ENCODE results near the gene RNF144A.
"Not testable (repeated sequence)": the region's sequence is repeated elsewhere in the genome, so short reads cannot be mapped to it uniquely, and the experiment has no call there.

RNF144A gene

DNA sequence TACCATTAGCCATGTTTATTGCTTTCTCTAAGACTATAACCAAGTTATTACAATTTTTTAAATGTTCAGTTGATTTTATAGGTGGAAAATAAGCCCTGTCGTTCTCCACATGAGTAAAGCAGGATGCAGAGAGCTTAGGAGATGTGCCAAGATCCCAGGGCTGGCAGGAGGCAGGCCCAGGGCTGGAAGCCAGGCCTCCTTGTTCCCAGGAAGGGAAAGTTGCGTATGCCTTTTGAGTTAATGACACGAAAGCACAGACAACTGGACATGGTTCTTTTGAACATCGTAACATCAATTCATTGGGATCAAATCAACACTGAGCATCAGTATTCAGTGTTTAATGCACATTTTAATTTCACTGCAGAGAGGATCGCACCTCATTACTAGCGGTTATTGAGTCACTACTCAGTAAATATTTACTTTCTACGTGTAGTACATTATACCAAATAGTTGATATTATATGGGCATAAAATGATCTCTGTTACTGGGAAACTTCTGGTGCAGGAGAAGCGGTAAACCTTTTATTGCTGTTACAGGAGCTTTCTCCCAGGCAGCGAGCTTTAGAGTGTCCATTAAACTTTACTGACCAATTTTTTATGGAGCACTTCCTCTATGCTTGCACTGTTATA, 60.0 kb downstream of the RNF144A start:
- no peak for DNase-seq

GRCh38 chr2:6977786-6978185, 60.6 kb downstream of the RNF144A start:
- no peak for DNase-seq

- no peak for DNase-seq
Observed at GRCh38 chr2:6978991-6979390, 61.8 kb downstream of the RNF144A start.

- DNase-seq = no peak
Observed at GRCh38 chr2:6982449-6982848, 65.2 kb downstream of the RNF144A start.

DNA sequence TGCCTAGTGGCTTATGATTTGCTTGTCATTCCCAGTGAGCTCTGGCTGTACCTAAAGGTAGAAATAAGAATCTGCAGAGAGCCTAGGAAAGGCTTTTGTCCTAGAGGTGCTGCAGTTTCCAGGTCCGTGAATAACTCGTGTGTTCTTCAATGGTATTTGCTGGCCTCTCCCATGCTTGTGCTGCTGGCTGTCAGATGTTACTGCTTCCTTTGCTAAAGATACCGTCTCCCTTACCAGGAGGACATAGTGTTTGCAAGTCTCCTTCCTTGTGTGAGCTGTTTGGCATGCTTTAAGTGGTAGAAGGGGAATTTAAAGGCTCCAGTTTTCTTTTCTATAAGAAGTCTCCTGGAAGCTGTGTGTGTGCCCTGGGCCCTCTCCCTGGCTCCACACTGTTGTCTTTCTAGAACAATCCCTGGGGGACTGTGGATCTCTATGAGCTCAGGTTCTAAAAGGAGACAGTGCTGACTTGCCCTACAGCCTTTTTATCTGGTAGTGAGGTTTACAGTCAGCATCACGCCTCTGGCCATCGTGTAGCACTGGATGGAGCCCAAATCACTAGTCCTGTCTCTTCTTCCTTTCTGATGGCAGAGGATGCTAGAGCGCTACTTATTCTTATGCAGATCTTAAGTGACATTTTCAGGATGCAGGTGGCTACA, 65.8 kb downstream of the RNF144A start:
- DNase-seq = no peak

DNA sequence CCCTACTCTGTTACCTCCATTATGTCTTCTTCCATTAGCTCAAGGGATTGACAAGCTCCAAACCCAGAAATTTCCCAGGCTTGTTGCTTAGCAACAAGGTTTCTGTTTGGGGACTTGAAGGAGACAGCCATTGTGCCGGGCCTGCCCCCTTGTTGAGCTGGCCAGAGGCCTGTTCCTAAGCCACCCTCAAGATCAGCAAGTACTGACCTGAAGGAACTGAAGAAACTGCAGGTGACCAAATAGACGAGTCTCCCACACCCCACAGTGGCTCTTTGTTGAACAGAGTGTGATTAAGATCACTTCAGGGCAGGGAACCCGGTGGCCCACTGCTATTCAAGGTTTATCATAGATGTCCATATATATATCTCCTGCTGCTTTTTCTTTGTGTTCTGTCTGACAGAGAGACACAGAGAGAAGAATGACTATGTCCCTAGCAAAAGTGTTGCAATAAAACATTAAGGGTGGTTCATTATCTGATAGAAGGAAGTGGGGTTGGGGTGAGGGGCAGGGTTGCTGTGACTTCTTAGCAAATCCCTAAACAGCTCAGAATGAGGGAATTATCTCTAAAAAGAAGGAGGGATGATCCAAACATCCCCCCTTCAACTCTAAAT, 69.2 kb downstream of the RNF144A start:
- no peak for DNase-seq

DNA sequence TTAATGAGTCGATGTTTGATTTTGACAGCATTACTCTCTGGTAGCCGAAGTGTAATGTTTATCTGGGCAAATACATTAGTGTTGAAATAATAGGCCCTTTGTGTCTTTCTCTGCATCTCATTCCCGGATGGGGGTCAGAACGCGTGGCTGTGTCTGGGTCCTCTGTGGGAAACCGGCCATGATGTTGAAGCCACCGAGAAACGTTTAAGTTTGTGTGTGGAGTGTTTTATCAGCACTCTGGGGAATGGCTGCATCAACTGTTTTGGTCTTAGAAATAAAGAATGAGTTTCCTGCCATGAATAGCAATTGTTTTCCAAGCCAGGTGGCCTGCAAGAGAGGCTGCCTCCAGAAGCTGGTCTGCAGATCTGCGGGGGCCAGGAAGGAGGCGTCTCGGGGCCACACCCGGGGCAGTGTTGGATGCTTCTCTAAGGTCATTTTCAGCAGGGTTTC, 69.7 kb downstream of the RNF144A start:
- DNase-seq = no peak

GRCh38 chr2:6990871-6991270, 73.7 kb downstream of the RNF144A start:
- no peak for DNase-seq

GRCh38 chr2:6992794-6993228, 75.6 kb downstream of the RNF144A start:
- DNase-seq = no peak

DNA sequence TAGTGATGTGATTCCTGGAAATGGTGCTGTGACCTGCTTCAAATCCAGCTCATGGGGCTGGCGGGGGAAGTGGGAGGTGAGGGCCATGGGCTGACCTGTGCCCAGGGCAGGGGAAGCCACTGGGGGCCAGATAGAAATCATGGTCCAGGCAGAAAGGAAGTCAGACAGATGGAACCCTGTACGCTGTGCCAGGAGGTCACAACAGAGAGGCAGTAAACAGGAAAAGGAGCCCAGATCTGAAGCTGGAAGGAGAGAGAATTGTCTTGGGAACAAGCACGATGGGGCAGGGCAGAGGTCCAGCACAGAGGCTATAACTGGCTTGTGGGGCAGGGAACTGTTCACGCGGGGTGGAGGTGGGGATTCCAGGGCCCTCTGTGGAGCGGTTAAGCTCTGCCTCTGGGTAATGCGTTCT, 76.0 kb downstream of the RNF144A start:
- no peak for DNase-seq

GRCh38 chr2:6993936-6994335, 76.7 kb downstream of the RNF144A start:
- no peak for DNase-seq

GRCh38 chr2:6994536-6995128, 77.4 kb downstream of the RNF144A start:
- no peak for DNase-seq

DNA sequence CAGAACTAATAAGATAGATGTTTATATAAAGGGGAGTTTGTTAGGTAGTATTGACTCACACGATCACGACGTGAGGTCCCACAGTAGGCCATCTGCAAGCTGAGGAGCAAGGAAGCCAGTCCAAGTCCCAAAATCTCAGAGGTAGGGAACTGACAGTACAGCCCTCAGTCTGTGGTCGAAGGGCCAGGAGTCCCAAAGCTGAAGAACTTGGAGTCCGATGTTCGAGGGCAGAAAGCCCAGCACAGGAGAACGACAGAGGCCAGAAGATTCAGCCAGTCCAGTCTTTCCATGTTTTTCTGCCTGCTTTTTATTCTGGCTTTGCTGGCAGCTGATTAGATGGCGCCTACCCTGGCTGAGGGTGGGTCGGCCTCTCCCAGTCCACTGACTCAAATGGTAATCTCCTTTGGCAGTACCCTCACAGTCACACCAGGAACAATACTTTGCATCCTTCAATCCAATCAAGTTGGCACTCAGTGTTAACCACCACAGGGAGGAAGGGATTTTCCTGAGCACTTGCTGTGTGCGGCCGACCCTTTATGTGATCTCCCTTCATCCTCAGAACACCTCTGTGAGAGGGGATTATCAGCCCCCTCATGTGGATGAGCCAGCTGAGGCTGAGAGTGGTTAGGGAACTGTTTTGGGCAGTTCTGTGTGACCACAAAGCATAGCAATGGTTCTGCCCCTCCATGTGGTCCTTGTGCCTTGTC, 78.3 kb downstream of the RNF144A start:
- DNase-seq = no peak

- DNase-seq = no peak
Observed at GRCh38 chr2:6999211-6999877, 82.1 kb downstream of the RNF144A start.

- not testable (repeated sequence) for DNase-seq
Observed at GRCh38 chr2:7001395-7001794, 84.2 kb downstream of the RNF144A start.

GRCh38 chr2:7003895-7004294, 86.7 kb downstream of the RNF144A start:
- DNase-seq = no peak

GRCh38 chr2:7004636-7005035, 87.4 kb downstream of the RNF144A start:
- no peak for DNase-seq

- DNase-seq = no peak
Observed at GRCh38 chr2:7007488-7007845, 90.3 kb downstream of the RNF144A start.

DNA sequence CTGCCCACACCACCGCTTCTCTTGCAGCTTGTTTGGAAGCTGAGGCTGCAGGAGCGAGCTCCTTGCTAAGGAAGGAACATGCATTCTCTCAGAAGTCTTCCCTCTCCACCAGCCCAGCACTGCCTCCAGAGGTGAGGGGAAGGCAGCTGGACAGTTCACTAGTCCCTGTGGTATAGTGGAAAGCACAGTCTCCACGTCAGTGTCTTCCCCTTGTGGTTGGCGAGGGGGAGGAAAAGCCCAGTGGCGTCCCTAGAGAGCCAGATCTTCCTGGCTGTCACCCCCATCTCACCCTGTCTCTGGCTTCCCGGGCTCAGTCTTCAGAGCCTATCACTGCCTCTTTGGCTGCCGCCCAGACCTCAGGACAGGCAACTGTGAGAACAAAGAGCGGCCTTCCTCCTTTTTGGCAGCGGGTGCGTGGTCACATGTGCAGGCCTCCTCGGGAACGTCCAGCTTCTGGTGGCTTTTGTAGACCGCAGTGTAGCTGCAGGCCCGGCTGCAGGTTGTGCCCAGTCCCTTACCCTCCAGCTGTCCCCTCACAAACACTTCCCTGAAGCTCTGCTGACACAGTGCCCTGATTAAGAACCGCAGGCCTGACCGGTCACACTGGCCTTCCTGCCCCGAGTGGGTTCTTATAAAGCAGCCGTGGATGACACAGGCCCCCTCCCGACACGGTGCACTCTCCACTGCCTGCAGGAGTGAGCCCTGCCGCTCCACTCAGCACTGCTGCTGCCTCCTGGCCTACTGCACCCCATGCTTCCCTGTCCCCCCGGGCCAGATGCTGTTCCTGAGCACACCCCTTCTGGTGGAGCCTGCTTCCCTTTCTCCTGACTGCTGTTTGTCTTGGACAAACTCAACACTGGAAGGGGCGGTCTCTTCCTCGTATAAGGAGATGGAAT, 90.9 kb downstream of the RNF144A start:
- DNase-seq = no peak

- no peak for DNase-seq
Observed at GRCh38 chr2:7009207-7009911, 92.1 kb downstream of the RNF144A start.

Data from activated CD4-positive, alpha-beta T cell treated with anti-CD3 and anti-CD28 coated beads for 1 hour (primary cell).